Choroid plexus epithelial cell (primary cell): ENCODE results near the gene ESR1.
A peak's percentile ranks its signal among the peaks of the same experiment; 100 is the strongest.

Source experiments
- DNase-seq: peaks from one replicate; pipeline ENCODE4 v3.0.0-alpha.2; 2010; ENCODE audit warnings: low read depth
- H3K4me3 ChIP-seq: 2 replicates; pipeline ENCODE4 v1.5.1; 2011; ENCODE audit warnings: low read depth, mild to moderate bottlenecking, control low read depth, low read length, moderate library complexity
- TF ChIP-seq, protein P1 (sequence below): conservative IDR thresholded peaks from 2 replicates; pipeline ENCODE4 v1.5.1; 2011; ENCODE audit warnings: low read depth, mild to moderate bottlenecking, control low read depth, inconsistent platforms, low read length, moderate library complexity

Gene ESR1

GRCh38 chr6:151803743-151804142, 3.7 kb upstream of the ESR1 start:
- TF ChIP-seq, protein P1, sequence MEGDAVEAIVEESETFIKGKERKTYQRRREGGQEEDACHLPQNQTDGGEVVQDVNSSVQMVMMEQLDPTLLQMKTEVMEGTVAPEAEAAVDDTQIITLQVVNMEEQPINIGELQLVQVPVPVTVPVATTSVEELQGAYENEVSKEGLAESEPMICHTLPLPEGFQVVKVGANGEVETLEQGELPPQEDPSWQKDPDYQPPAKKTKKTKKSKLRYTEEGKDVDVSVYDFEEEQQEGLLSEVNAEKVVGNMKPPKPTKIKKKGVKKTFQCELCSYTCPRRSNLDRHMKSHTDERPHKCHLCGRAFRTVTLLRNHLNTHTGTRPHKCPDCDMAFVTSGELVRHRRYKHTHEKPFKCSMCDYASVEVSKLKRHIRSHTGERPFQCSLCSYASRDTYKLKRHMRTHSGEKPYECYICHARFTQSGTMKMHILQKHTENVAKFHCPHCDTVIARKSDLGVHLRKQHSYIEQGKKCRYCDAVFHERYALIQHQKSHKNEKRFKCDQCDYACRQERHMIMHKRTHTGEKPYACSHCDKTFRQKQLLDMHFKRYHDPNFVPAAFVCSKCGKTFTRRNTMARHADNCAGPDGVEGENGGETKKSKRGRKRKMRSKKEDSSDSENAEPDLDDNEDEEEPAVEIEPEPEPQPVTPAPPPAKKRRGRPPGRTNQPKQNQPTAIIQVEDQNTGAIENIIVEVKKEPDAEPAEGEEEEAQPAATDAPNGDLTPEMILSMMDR: no peak
- DNase-seq: no peak
- no peak overlapping the region for H3K4me3 ChIP-seq

DNA sequence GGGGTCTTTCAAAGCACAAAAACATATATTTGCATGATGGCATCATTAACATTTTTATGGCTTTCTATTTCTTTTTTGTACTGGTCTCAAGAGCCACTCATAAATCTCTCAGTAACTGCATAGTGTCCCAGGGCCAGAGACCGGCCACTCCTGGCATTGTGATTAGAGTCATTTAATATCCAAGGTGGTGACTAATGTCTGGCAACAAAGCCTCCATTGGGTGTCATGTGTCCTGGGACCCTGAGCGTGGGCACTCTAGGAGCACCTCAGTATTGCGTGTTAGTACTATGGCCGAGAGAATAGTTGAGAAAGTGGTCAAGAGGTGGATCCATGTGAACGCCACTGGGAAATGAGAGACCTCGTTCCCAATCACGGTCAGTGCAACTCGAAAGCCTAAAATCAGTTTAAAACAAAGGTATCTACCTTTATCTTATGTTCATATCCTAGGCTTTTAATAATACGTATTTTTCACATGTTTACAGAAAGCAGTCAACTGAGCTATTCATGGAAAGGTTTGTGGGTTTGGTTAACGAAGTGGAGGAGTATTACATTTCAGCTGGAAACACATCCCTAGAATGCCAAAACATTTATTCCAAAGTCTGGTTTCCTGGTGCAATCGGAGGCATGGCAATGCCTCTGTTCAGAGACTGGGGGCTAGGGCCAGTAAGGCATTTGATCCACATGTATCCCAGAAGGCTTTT, 2.7 kb upstream of the ESR1 start:
- TF ChIP-seq, protein P1: no peak
- DNase-seq: no peak
- no peak overlapping the region for H3K4me3 ChIP-seq

- TF ChIP-seq, protein P1: no peak
- DNase-seq: no peak
- no peak overlapping the region for H3K4me3 ChIP-seq
These were observed 2.1 kb upstream of the ESR1 start for GRCh38 chr6:151805286-151805840.

- H3K4me3 ChIP-seq: no peak overlapping the region
- TF ChIP-seq, protein P1: no peak
- DNase-seq: peak; percentile 46
These were observed 547 bp upstream of the ESR1 start for GRCh38 chr6:151806757-151807512.

DNA sequence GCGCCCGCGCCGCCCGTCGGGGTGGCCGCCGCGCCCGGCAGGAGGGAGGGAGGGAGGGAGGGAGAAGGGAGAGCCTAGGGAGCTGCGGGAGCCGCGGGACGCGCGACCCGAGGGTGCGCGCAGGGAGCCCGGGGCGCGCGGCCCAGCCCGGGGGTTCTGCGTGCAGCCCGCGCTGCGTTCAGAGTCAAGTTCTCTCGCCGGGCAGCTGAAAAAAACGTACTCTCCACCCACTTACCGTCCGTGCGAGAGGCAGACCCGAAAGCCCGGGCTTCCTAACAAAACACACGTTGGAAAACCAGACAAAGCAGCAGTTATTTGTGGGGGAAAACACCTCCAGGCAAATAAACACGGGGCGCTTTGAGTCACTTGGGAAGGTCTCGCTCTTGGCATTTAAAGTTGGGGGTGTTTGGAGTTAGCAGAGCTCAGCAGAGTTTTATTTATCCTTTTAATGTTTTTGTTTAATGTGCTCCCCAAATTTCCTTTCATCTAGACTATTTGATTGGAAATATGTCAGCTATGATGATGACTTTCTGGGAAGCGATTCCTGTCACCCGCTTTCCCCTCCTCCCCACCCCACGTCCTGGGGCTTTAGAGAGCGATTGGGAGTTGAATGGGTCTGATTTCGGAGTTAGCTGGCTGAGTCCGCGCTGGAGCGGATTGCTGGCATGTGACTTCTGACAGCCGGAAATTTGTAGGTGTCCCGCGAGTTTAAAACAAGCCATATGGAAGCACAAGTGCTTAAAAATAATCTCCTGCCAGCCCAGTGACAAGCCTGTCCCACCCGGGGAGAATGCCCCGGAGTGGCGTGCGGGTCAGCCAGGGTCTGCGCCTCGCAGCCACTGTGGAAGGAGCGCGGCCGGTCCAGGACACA, 1.1 kb downstream of the ESR1 start:
- DNase-seq: peak; percentile 7
- TF ChIP-seq, protein P1: no peak
- H3K4me3 ChIP-seq: peak overlapping the region; percentile 32

GRCh38 chr6:151811081-151811480, 3.6 kb downstream of the ESR1 start:
- no peak overlapping the region for H3K4me3 ChIP-seq

More at GRCh38 chr6:151811081-151811480, 3.6 kb downstream of the ESR1 start:
- TF ChIP-seq, protein P1: no peak
- no peak for DNase-seq
